GM21515 (cell line): ENCODE results near the gene PRSS35.
"Not testable (repeated sequence)": the region's sequence is repeated elsewhere in the genome, so short reads cannot be mapped to it uniquely, and the experiment has no call there.

ENCODE experiments used
- ATAC-seq: cut with Tn5 transposase; IDR thresholded peaks from one replicate; pipeline ENCODE4 v1.9.1; 2021; ENCODE audit not compliant: unreplicated experiment

PRSS35 gene

DNA sequence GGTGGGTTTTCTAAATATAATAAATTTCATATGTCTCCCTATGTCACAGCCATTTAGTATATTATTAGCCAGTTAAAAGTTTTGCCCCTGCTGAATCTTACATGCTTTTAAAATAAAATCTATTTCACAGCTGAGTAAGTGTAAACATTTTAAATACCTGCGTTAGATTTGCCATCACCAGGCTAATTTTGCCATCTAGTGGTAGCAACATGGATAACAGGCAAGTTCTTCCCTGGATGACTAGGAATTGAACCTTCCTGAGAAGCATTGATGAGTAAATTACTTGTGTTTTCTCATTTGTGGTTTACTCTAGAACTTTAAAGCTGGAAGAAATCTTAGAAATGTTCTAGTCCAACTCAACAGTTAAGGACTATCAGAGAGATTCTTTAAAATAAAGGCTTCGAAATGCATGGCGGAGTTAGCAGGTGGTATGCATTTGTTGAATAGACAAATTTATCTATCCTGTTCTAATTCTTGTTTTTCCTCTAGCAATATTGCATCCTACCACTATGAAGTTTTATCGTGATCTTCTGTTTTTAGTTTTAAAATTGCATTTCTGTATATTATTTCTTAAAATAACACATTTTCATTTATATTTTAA lies 2.6 kb downstream of the PRSS35 start:
- peak; percentile 67 for ATAC-seq

GRCh38 chr6:83517500-83517899 lies 5.2 kb downstream of the PRSS35 start:
- no peak for ATAC-seq

DNA sequence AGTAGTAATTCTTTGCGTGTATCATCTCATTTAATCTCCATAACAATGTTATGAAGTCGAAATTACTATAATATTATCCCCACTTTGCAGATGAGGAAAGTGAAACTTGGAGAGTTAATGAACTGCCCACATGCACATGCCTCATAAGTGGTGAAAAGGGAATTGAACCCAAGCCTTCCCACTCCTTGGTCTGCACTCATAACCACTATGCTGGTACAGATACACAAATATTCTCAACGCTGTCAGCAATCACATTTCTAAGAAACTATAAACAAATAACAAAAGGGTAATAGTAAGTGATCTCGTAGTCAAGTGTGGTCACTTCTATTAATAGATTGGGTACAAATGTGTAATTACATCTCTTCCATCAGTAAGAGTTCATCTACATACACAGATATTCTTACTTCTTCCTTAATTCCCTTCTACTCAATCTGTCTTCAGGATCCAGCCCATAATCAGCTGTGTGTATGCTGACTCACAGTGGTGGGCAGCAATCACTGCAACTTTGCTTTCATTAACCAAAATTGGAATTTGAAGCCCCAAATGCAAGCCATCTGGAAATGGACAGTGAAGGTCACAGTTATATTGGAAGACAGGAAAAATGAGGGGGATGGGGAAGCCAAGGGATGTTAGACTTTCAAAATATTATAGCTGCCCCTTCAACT lies 6.6 kb downstream of the PRSS35 start:
- no peak for ATAC-seq

DNA sequence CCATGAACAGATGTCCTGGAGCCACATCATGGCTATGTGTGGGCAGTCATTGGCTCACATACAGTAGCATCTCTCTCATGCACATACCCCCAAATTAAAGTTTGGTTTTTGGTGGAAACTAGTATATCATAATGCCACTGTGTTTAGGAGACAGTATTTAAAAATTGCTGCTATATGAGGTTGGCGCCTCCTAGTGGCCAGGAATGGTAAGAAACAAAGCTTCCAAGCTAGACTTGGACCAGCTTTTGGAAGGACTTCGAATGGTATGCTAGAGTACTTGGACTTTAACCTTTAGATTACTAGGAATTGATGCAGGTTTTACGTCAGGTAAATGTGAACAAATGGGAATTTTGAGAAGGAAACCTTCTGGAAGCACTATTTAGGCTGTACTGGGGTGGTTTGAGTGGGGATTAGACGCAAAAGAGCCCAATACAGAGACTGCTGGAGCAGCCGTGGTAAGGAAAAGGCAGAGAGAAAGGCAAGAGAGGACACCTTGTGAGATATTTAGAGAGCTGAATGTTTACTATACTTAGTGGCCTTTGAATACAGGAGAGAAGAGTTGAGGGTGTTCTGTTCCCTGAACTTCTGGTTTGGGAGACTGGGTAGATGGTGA lies 23.8 kb downstream of the PRSS35 start:
- peak; percentile 96 for ATAC-seq

- no peak for ATAC-seq
These were observed 24.6 kb downstream of the PRSS35 start for GRCh38 chr6:83536647-83537589.

- no peak for ATAC-seq
These were observed 27.3 kb downstream of the PRSS35 start for GRCh38 chr6:83539678-83540077.

GRCh38 chr6:83546636-83547035 lies 34.3 kb downstream of the PRSS35 start:
- ATAC-seq: no peak

- ATAC-seq: not testable (repeated sequence)
These were observed 38.1 kb downstream of the PRSS35 start for GRCh38 chr6:83550482-83550881.

GRCh38 chr6:83551748-83552147 lies 39.4 kb downstream of the PRSS35 start:
- ATAC-seq: not testable (repeated sequence)

- no peak for ATAC-seq
These were observed 44.5 kb downstream of the PRSS35 start for GRCh38 chr6:83556871-83557270.

GRCh38 chr6:83558975-83559374 lies 46.6 kb downstream of the PRSS35 start:
- ATAC-seq: no peak

- not testable (repeated sequence) for ATAC-seq
These were observed 59.4 kb downstream of the PRSS35 start for GRCh38 chr6:83571663-83572185.

DNA sequence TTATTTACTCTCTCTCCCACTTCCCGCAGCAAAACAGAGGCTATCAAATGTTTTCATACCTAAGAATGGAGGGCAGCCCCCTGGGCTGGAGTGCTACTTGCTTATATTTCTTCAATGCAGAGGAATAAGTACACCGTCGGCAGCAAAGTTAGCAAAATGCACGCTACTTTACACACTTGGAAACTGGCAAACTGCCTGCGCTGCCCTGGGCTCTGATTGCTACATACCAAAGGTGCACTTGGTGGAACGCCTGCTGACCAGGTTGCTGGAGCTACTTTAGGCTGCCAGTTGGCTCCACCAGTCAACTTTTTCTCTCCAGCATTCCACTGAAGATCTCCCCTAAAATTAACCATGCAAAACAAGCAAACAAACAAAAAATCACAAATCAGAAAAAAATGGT lies 62.4 kb downstream of the PRSS35 start:
- ATAC-seq: no peak
